ENCODE data around the gene SMCO4. TPM values are rescaled to one million over a fixed set of nuclear protein-coding genes. Genes with fewer than 3 reads are reported as not detected.

SMCO4 gene
- total RNA-seq, 1 donor from 2014 or later = 19.6 TPM

- no peak for DNase-seq
Measured at GRCh38 chr11:93504110-93505095, 38.8 kb downstream of the SMCO4 start.

DNA sequence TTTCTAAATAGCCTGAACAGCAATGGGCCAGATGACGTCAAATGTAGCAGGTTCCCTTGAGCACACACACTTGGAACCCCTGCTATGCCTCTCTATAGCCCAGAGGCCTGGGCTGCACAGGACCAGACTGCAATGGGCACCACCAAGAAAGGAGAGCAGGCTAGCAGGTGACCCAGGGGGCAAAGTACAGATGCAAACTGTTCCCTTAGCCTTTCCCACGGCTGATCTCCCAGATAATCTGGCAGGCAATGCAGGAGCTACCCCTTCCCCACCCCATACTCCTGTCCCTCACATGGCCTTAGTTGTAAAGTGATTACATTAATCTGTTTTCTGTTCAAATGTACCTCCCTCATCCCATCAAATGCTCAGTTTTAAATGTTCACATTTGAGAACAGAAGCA is 41.3 kb downstream of the SMCO4 start:
- no peak for DNase-seq

GRCh38 chr11:93500759-93501158 is 42.4 kb downstream of the SMCO4 start:
- DNase-seq = no peak

- DNase-seq = no peak
Measured at GRCh38 chr11:93498641-93499040, 44.5 kb downstream of the SMCO4 start.

DNA sequence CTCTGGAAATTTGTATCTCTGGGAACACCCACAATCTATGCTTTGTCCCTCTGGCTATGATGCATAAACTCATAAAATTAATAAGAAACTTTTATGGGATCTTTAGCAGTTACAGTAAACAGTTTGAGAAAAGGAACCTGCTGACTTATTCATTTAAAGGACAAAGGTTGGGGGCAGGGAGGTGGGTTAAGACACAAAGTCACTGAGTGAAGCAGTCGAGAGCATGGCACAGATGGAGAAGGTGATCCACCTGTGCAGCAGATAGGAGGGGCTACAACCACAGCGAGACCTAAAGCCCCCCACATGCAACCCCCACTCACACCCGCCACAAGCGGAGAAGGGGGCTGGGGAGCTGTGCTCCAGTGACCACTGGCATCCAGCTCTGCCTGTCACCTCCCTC is 45.0 kb downstream of the SMCO4 start:
- DNase-seq = no peak

GRCh38 chr11:93497596-93497995 is 45.6 kb downstream of the SMCO4 start:
- DNase-seq = no peak

- DNase-seq = no peak
Measured at GRCh38 chr11:93494357-93494756, 48.8 kb downstream of the SMCO4 start.

DNA sequence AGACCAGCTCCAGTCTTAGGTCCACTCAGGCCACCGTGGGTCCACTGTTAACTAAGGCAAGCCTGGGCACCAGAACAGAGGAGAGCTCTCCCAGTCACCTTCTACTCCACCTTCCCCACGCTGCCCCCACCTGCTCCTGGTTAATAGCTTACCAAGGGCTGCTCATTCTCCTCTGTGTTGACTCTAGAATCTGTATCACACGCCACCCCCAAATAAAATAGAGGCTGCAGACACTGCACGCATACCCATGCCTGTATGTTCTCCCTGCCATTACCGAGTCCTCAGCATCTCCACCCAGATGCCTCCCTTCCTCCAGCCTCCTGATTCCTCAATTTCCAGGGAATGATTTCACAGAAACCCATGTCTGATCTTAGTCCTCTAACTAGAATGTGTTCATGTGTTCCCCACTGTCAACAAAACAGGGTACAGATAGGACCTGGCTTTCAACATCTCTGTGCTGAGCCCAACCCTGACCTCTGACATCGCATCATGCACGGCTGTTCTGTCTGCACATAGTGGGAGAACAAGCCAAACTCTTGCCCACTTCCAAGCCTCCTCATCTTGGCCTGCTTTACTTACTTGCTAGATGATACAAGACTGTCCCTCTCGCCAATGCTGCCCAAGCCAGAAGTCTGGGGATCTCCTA is 49.8 kb downstream of the SMCO4 start:
- no peak for DNase-seq

DNA sequence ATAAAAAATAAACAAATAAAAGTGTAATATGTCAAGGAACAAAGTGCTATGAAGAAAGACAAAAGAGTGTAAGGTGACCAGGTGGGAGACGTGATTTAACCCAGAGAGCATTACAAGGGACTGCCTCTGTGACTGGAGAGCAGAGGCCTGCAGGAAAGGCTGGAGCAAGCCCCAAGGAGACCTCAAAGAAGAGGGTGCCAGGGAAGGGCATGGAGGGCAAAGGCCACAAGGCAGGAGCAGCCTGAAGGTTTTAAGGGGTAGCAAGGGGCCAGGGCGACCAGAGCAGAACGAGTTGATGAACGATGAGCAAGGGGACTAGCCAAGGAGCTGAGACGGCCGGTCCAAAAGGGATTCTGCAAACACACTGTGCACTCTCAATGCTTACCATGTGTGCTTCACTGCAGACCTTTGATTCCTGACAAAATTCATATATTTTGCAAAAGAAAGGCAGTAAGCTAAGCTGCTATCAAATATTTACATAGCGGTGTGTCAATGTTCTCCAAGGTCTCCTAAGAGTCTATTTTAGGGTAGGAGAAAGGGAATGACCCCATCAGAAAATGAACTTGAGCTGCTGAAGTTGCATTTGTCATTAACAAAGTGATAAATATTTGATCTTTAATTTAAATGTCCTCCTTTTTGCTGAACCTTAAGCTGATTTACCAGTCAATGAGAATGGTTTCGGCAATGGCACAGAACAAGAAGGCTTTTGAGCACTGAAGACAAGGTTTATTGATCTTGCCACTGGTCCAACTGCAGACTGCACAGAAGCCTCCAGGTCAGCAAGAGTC is 50.5 kb downstream of the SMCO4 start:
- no peak for DNase-seq

- DNase-seq = no peak
Measured at GRCh38 chr11:93491973-93492372, 51.2 kb downstream of the SMCO4 start.

DNA sequence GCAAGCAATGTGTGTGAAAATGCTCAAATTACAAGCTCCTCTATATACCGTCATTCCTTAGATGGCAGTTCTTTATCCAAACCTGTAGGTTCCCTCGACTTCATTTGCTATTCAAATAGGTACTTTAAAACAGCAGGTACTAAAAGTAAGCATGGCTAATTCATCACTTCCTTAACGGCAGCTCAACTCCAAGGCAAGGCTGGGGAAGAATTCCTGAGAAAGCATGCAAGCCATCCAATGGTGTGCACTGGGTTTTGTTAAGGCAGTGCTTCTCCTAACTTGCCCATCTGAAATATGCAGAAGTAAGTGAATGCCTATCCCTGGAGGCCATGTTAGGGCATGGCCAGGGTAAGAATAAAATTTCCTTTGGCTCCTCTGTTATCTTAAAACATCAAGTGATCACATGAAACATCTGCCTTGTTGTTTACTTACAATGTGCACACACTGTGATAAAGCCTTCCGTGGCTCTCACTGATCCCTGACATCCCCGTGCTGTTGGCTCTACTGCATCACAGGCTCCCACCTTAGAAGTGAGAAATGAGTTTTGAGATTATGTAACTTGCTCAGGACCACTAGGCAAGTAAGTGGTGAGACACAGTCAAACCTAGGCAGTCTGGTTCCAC is 52.1 kb downstream of the SMCO4 start:
- DNase-seq = no peak

GRCh38 chr11:93489841-93490240 is 53.4 kb downstream of the SMCO4 start:
- DNase-seq = no peak

DNA sequence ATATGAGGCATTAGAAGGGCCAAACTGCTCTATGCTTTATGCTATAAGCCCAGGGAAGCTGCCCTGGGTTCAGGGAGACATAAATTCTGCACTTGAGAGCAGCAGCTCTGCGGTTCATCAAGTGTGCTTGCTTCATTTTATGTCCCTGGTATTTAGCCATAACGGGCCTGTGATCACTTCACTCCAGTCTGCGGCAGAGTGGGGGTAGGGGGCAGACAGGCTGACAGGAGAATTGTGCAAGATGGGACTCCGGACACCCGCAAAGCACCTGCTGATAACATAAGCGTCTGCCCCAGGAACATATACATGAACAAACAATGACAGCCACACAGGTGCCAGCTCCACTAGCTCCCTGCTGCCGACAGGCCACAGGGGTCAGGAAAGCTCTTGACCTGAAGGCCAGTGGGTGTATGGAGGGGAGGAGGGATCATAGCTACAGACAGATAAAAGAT is 56.1 kb downstream of the SMCO4 start:
- no peak for DNase-seq

GRCh38 chr11:93485983-93486382 is 57.2 kb downstream of the SMCO4 start:
- no peak for DNase-seq

- peak; percentile 67 for DNase-seq
Measured at GRCh38 chr11:93484716-93485115, 58.5 kb downstream of the SMCO4 start.

DNA sequence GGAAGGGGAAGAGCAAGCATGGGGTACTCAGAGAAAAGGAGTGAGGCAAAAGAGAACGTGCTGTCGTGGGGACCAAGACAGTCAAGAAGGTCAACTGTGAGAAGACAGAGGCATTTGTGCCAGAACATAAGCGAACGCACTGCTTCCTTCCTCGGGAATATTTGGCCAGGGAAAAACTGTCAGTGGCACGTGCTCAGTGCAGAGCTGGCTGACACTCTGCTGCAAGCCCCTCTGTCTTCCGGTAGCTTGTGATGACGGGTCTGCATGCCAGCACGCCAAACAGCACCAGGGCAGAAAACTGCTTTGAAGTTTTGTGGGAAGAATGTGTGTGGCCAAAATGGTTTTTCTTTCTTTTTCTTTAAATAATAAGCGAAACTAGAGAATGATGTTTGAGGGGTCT is 60.6 kb downstream of the SMCO4 start:
- DNase-seq = no peak

DNA sequence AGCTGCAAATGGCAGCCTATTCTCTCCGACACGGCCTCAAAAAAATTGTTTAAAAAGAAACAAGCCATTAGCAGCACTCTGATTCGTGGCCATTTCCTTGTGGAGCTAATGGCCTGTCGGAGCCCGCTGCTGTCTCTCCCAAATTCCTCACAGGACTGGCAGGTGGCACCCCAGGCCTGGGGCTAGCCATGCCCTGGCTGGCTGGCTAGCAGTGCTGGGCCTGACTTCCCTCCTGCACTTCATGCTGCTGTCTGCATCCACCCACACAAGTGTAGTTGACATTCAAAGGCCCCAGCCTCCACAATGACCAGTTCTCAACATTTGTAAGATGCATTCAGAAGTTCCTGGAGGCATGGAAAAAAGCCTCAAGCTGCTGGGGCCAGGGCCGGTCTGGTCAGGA is 61.5 kb downstream of the SMCO4 start:
- DNase-seq = no peak

DNA sequence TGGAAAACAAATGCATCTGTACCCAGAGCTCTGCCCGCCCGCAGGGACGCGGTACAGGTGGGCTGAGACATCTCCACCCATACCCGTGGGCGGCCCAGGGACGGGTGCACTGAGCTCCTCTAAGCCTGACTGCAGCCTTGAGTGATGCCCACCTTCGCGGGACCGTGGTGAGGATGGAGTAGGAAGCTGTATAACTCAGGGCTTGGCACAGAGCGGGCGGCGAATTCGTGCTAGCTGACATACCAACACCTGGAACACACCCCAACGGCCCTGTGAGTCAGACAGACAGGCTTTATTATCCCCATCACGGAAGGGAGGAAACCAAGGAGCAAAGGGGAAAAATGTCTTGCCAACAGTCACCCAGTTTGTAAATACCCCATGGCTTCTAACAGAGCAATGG is 61.9 kb downstream of the SMCO4 start:
- DNase-seq = no peak

GRCh38 chr11:93480756-93481155 is 62.4 kb downstream of the SMCO4 start:
- DNase-seq = no peak

- no peak for DNase-seq
Measured at GRCh38 chr11:93480256-93480655, 62.9 kb downstream of the SMCO4 start.

DNA sequence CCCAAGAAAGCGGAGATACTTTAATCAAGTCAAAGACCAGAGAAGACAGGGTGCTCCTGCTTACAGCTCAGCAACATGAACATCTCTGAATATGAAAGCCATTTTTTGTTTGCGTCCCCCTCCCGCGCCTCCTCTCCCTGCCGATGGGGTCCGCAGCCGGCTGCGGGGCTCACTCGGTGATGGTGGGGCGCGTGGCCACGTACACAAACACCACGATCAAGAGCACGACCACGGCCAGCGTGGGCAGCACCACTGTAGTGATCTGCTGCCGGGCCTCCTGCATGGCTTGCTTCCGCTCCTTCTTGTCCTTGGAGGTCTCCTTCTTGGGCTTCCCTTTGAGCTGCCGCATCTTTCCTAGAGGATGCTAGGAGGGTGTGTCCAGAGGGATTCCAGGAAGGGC is 64.3 kb downstream of the SMCO4 start:
- DNase-seq = no peak

DNA sequence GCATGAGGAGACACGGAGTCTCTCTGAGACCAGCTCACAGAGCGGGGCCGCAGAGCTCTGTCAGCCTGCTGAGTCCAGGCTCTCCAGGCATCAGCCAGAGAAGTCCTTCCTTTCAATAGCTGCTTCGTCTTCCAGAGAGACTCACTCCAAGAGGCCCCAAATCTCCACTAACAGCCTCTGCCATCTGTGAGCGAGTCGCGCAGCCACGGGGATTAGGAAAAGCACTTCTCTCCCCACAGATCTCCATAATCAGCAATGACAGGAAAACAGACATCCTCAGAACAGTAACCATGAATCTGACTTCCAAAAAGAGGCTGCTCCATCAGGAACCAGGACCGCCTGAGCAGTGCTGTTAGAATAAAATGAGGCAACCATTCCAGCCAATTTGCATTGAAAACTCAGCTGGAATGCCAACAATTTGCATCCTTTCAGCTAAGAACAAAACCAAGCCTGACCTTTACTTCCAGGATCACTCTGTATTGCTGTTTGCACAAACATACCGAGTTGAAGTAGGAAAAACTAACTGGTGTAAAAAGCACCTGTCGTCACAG is 65.4 kb downstream of the SMCO4 start:
- peak; percentile 68 for DNase-seq

All from tongue (tissue), 2 donors.